GM12864 (cell line): ENCODE data around the gene PDE4D.

Experiments used
- DNase-seq: peaks from one replicate; pipeline ENCODE4 v3.0.0-alpha.2; 2011; ENCODE audit warnings: low read depth
- H3K4me3 ChIP-seq: 2 replicates; pipeline ENCODE4 v1.5.1; 2011; ENCODE audit warnings: mild to moderate bottlenecking, low read depth, low read length, control low read depth
- TF ChIP-seq, protein P1 (sequence below): IDR thresholded peaks from 2 replicates; pipeline ENCODE4 v1.5.1; 2011; ENCODE audit warnings: low read depth, mild to moderate bottlenecking, moderate library complexity, low read length, control low read depth, inconsistent platforms; ENCODE audit errors: missing control alignments

Gene PDE4D

GRCh38 chr5:59104400-59105127 is 789.0 kb downstream of the PDE4D start:
- H3K4me3 ChIP-seq, result no peak overlapping the region
- DNase-seq, result no peak
- TF ChIP-seq, protein P1, sequence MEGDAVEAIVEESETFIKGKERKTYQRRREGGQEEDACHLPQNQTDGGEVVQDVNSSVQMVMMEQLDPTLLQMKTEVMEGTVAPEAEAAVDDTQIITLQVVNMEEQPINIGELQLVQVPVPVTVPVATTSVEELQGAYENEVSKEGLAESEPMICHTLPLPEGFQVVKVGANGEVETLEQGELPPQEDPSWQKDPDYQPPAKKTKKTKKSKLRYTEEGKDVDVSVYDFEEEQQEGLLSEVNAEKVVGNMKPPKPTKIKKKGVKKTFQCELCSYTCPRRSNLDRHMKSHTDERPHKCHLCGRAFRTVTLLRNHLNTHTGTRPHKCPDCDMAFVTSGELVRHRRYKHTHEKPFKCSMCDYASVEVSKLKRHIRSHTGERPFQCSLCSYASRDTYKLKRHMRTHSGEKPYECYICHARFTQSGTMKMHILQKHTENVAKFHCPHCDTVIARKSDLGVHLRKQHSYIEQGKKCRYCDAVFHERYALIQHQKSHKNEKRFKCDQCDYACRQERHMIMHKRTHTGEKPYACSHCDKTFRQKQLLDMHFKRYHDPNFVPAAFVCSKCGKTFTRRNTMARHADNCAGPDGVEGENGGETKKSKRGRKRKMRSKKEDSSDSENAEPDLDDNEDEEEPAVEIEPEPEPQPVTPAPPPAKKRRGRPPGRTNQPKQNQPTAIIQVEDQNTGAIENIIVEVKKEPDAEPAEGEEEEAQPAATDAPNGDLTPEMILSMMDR, result no peak

DNA sequence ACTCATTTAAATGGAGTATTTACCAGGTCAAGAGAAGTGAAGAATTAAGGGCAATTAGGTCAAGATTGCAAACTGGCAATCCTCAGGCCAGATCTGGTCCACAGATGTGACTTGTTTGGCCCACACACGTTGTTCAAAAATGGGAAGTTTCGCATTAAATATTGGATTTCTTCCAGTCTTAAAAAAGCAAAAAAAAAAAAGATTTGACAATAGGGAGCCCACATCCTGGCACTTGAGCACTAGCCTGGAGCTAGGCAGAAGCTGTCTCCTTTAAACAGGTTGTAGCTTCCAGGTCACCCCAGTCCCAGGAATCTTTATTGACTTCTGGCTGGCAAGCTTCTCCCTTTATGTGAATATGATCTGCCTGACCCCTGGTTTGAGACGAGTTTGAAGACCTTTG is 790.2 kb downstream of the PDE4D start:
- DNase-seq, result no peak
- no peak overlapping the region for H3K4me3 ChIP-seq
- TF ChIP-seq, protein P1, result no peak

GRCh38 chr5:59102437-59102836 is 791.1 kb downstream of the PDE4D start:
- TF ChIP-seq, protein P1, result no peak
- no peak overlapping the region for H3K4me3 ChIP-seq
- DNase-seq, result no peak

- no peak overlapping the region for H3K4me3 ChIP-seq
- no peak for DNase-seq
- TF ChIP-seq, protein P1, result no peak
Observed at GRCh38 chr5:59100875-59101274, 792.7 kb downstream of the PDE4D start.

DNA sequence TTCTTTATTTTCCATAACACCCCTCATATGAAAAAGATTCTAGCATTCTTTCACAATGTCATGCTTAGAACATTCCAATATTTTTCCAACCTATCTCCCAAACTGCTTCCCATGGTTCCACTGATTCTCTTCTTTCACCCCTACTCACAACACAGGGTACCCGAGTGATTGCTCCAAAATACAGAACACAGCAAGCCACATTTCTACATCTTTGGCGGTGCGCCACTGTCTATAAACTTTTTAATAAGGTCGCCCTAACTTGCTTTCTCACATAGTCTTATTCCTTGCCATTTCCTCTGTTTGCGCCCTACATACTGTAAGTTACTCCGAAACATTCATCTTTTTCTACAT is 793.6 kb downstream of the PDE4D start:
- DNase-seq, result no peak
- TF ChIP-seq, protein P1, result no peak
- no peak overlapping the region for H3K4me3 ChIP-seq

GRCh38 chr5:59099270-59099994 is 794.1 kb downstream of the PDE4D start:
- TF ChIP-seq, protein P1, result no peak
- no peak for DNase-seq
- no peak overlapping the region for H3K4me3 ChIP-seq

DNA sequence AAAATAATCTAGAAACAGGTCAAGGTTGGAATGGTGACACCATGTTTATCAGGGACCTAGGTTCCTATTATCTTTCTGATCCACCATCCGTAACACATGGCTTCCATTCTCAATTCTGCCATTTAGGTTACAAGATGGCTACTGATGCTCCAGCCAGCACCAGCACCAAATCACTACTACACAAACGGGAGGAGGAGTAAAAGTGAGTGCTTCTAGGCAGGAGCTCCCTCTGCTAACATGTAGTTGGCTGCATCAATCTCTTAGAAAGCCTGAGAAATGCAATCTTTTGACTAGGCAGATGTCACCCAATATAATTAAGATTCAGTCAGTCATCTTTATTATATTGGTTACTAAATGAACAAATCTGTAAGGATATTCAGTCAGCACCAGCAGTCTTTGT is 794.8 kb downstream of the PDE4D start:
- no peak for DNase-seq
- TF ChIP-seq, protein P1, result no peak
- H3K4me3 ChIP-seq, result no peak overlapping the region
